T-helper 1 cell treated with Interleukin-12 subunit alpha and Interleukin-12 subunit beta and Interleukin-4 antibody, amounts not matched to agents 30 ng/mL and 1 ng/mL, for 36 hours (primary cell): ENCODE measurements around the gene DEPDC1B. TPM values are rescaled to one million over a fixed set of nuclear protein-coding genes. Genes with fewer than 3 reads are reported as not detected.
"Not testable (repeated sequence)": the region's sequence is repeated elsewhere in the genome, so short reads cannot be mapped to it uniquely, and the experiment has no call there.

Experiments
- intact Hi-C: fragments of 100-400 bp; cut with micrococcal nuclease; formaldehyde crosslinking; loops from one replicate; pipeline ENCODE4 v1.15.1; 2024
- total RNA-seq: library from RNA; stranded (reverse); gene quantifications from 2 replicates; pipeline ENCODE4 v1.2.3, GENCODE V29; 2022

DEPDC1B gene
- total RNA-seq, 1 donor from 2014 or later = 28.9 TPM

DNA sequence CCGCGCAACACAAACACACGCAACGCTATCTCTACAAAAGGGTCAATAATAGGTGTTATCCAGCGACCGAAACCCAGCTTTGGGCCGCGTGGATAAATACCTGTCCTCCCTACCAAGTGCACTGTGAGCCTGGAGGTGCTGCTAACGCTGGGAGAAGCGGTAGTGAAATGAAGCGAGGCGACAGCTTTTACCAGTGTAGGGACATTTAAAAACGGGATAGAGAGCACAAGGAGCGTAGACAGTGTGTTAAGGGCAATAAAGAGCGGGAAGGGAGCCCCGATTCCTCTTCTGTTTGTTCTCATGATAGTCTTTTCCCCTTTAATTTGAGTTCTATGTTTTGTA, 421 bp upstream of the DEPDC1B start:
- intact Hi-C loops = loop anchor here (1.0 to 5.0 kb wide), 9 partner anchors 11 to 1597 kb away; partner anchors contain the start of genes ELOVL7, ERCC8, NDUFAF2 and ZSWIM6

DNA sequence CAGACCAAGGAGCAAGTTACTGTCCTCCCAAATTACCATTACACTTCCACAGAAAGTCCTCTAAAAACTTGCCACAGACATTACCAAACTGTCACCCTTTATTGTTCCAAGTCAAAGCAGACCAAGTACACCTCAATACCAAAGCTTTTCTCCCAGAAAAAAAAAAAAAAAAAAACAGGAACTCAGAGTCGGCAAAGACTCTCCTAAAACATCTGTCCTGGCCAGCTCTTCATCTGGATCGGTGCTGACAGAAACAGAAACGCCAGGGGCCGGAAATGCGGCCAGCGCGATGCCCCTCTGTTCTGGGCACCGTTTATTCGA, 718 bp downstream of the DEPDC1B start:
- intact Hi-C loops = loop anchor here (5.0 to 10.0 kb wide), 2 partner anchors 576 to 1713 kb away; partner anchors contain the start of gene IPO11

DNA sequence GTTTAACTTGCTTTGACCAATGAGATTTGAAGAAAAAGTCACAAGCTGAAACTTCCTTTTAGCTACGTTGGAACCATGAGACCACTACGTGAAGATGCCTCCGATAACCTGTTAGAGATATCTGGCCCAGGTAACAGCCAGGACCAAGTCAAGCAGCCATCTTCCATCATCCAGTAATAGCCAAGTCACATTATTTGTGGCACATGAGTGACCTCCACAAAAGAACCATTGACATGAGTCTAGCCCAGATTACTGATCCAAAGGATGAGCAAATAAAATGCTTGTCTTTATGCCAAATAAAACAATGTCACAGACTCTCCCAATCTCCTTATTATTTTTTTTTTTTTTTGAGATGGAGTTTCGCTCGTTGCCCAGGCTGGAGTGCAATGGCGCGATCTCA, 1.6 kb downstream of the DEPDC1B start:
- intact Hi-C loops = loop anchor here (5.0 to 10.0 kb wide), 2 partner anchors 576 to 1714 kb away; partner anchors contain the start of gene IPO11

DNA sequence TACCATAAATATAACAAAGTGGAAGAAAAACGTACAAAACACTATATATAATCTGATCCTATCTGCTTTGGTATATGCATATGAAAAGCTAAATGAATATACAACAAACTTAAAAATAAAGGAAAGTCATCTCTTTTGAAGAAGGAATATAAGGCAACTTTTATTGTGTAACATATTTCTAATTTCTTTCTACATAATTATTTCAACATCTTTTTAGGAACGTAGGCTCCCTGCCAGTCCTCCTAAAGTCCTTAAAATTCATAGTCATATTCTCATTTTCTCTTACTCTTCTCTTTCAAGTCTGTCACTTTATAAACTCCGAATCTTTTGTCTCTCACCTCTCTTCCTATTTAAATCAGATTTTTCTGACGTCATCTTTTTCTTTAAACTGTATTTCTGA, 9.6 kb downstream of the DEPDC1B start:
- intact Hi-C loops = loop anchor here (10.0 kb wide), 1 partner anchor 584 kb away; no protein-coding TSS in a partner anchor

DNA sequence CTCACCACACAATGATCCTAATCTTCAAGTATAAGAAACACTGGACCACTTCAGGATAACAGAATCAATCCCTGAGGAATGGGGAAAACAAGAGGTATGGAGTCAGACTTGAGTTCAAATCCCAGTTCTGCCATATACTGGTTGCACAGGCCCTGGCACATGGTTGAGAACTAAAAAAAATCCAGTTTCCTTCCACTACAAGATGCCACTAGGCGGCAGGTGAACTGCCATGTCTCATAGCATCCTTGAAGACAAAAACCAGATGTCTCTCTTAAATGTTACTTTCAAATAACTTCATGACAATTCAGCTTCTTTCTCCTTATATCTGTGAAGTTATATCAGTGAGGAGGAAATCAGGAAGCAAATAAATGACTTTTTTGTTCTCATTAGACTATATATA, 11.0 kb downstream of the DEPDC1B start:
- intact Hi-C loops = loop anchor here (1.0 kb wide), 1 partner anchor 11 kb away; the partner anchor contains the start of gene DEPDC1B

DNA sequence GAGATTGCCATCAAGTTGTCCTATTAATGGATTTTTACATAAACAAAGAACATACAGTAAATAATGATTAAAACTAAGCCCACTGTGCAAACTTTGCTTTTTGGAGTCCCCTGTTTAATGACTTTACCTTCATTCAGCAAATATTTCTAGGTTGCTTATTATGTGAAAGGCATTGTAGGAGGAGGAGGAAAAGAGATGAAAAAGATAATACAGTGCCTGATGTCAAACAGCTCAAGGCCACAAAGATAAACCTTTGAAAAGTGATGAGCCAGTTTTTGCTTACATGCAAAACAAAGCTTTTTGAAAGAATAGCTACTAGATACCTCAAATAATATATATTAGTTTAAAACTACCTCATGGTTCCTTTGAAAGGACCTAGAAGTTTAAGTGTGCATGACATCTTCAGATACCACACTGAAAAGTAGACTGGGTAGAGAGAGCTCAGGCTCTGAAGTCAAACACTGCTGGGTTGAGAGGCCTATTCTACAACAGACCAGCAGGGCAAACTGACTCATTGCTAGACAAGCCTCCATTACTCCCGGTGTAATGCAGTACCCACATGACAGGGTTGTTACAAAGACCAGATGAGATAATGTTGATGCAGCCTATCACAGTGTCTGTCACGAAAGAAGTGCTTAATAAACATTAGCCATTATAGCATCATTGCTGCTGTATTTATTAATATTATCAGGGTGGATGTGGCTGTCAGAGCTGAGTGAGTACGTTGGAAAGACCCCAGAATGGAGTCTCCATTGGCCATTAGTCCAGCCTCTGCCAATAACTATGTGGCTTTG, 11.8 kb downstream of the DEPDC1B start:
- intact Hi-C loops = no loop called here

DNA sequence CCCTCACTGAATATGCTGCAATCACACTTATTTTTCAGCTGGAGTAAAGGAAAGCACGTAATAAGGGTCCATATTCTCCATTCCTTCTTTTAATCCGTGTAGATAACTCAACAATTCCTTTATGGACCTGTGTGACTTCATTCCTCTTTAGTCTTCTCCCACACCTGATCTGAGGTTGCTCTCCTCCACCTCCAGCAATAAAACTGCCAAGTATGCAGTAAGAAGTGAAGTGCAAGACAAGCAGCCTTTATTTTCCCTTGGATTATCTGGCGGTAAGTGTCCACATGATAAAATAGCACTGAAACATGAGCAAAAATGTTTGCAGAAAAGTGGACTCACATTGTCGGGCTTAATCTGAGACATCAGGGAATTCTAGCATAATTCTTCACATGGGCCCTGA, 13.8 kb downstream of the DEPDC1B start:
- intact Hi-C loops = no loop called here

DNA sequence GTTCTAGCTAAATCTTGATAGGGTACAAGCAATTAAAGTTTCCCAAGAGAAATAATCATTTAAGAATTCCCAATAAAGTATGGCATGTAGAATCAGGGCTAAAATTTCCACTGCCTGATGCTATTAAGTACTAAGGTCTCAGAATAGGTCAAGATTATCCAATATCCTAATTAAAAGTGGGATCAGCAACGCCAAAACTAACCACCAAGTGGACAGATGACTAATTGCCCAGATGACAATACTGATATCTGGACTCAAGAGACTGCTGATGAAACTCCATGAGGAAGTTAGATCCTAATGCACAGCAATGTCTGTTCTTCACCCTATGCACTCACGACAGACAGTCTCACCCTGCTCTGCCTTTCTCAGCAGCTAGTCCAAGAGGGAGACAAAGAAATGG, 14.3 kb downstream of the DEPDC1B start:
- intact Hi-C loops = no loop called here

DNA sequence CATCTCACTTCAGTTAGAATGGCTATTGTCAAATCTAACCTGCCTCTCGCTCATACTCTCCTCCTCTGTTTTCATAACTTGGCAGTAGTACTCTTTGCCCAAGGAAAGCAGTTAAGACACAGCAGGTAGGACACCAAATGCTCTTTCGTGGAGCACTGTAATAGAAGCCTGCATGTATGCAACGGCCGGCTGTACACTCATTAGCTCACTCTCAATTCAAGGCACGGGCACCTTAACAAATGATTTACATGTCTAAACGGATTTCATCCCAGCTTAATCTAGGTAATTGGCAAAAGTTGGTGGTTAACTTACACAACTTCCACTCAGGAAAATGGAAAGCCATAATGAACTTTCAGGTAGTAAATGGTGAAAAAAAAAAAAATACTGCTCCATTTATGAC, 14.9 kb downstream of the DEPDC1B start:
- intact Hi-C loops = no loop called here

DNA sequence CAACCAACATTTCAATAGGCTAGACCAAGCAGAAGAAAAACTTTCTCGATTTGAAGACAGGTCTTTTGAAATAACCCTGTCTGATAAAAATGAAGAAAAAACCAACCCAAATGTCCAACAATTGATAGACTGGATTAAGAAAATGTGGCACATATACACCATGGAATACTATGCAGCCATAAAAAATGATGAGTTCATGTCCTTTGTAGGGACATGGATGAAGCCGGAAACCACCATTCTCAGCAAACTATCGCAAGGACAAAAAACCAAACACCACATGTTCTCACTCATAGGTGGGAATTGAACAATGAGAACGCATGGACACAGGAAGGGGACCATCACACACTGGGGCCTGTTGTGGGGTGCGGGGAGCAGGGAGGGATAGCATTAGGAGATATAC, 18.0 kb downstream of the DEPDC1B start:
- intact Hi-C loops = not testable (repeated sequence)

DNA sequence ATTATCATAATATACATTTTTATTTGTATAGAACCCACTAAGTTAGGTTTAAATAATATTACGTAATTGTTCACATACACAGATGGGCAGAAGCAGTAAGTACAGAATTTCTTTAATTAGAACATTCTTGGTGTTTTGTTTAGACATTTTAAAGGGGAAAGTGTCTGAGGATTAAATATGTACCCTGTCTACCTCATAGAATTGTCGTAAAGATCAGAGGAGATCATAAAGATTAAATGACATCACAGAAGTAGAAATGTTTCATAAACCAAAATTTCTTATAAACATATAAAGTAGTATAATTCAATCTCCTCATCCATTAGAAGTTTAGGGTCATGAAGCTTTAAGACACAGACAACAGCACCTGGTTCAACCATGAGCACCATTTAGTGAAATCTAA, 20.1 kb downstream of the DEPDC1B start:
- intact Hi-C loops = loop anchor here (5.0 kb wide), 2 partner anchors 377 to 482 kb away; partner anchors contain the start of gene SMIM15

DNA sequence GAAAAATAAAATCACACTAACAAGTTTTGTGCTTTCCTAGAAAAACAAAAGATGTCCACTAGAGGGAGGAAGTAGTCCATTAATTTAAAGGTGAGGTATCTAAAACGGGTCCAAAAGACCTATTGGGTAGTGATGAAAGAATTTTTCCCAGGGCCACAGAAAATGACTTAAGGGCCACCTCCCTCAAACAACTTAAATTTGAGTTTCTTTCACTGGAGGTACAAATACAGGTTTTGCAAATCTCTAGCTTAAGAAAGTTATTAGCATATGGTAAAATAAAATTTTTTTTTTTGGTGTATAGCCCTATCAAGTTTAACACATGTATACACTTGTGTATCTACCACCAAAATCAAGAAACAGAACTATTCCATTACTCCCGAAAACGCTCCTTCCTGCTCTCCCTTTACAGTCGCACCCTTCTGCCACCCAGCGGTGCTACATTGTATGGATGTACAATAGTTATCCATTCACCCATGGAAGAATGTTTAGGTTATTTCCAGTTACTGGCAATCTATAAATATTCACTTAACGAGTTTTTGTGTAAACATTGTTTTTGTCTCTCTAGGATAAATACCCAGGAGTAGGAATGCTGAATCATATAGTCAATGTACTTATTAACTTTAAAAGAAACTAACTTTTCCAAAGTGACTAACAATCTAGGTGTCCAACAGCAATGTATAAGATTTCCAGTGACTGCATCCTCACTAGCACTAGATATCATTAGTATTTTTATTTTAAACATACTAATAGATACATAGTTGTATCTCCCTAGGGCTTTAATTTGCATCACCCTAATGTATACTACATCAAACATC, 21.9 kb downstream of the DEPDC1B start:
- intact Hi-C loops = loop anchor here (1.0 to 5.0 kb wide), 9 partner anchors 22 to 980 kb away; partner anchors contain the start of genes DEPDC1B, ELOVL7, ERCC8 and NDUFAF2

DNA sequence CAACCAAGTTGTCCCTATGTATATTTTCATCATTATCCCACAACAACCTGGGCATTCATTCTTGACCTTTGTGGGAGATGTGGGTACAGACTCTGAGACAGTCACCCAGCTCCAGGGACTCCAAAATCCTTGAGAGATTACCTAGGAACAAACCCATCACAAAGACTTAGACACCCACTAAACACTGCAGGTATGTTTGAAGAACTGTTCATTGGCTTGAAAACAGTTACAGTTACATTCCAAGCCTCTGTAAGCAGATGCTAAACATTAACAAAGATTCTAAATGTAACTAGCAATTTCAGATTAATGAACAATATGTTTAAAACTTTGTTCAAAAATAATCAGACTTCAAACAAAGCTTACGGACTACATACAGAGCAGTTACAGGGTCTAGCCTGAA, 24.7 kb downstream of the DEPDC1B start:
- intact Hi-C loops = loop anchor here (5.0 kb wide), 2 partner anchors 382 to 487 kb away; partner anchors contain the start of gene SMIM15

DNA sequence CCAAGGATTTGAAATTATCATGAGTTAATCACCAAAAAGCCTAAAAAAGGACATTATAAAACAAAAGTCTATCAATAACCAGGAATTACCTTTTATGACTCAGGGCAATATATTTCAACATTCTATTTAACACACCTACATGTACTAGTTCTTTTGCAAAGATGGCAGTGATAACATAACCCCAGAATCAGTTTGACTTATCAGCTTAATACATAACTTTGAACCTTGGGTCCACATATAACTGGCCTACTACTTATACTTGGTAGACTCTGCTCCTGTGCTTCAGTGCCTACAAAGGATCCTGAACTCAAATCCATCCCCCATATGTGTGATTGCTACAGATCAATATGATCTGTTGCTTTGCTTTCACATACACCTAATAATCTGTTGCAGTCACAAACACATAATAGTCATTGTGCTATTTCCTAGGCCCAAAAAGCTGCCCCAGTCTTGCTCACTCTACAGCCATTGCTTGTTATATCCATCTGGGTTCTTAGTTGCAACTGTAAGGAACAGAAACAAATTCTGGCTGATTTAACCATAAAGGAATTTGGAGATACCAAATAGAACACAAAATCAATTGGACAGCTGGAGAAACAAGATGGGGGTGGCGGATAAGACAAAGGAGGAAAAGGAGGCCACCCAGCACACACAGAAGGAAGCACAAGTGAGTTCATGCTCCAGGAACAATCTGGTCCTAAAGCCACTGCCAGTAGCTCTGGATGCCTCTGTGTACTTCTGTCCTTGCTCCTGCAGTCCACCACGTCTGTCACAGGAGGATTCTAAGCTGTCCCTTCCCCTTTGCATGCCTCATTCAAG, 25.5 kb downstream of the DEPDC1B start:
- intact Hi-C loops = loop anchor here (5.0 kb wide), 2 partner anchors 383 to 488 kb away; partner anchors contain the start of gene SMIM15

DNA sequence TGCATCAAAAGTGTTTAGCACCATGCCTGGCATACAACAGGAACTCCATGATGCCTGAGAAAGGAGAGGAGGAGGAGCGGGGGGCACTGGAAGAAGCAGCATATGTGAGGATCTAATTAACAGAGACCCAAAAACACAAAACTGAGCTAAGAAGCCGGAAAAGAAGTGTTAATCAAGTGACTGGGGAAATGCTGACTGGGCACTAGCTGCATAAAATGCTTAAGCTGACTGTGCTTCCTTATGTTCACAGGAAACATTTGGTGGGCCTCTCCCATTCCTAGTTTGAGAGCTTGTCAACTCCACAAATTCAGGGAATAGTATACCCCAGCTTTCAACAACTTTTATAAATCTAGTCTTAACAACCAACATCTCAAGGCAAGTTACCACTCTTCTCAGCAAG, 26.6 kb downstream of the DEPDC1B start:
- intact Hi-C loops = no loop called here

DNA sequence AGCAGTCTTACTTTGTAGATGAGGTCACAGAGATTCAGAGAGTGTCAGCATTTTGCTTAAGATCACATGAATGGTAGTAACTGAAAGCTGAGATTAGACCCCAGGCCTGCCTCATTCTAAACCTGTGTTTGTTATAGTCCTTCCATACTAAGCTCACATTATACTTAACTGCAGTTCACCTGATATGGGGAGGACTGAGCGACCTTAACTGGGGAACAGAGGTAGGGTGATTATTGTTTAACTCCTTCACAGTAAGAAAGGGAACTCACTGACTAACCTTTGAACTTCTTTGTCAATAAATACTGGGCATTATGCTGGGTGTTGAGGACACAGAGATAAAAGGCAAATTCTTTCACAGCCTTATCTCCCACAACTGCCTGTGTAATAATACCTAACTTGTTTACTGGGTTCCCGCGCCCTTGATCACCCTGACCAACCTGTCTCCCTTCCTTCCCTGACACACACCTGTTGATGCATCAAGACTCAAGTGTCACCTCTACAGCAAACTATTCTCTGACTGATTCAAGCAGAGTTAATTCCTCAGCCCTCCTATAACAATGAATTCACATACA, 27.2 kb downstream of the DEPDC1B start:
- intact Hi-C loops = no loop called here

DNA sequence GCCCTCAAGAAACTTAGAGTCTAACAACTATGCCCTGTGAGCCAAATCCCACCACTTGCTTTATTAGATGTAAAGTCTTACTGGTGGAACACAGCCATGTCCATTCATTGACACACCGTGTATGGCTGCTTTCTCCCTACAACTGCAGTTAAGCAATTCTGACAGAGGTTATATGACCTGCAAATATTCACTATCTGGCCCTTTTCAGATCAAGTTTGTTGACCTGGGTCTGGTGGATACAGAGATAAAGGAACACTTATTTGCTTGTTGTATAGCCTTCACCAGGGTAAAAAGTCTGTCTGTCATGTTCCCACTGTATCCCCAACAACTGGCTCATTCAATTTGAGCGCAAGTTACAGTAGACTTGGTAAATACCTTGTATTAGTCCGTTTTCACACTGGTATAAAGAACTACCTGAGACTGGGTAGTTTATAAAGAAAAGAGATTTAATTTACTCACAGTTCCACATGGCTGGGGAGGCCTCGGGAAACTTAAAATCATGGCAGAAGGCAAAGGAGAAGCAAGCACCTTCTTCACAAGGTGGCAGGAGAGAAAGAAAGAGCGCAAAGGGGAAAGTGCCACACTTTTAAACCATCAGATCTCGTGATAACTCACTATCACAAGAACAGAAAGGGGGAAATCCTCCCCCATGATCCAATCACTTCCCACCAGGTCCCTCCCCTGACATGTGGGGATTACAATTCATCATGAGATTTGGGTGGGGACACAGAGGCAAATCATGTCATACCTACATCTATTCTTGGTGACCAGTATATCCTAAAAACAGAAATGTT, 27.9 kb downstream of the DEPDC1B start:
- intact Hi-C loops = no loop called here

DNA sequence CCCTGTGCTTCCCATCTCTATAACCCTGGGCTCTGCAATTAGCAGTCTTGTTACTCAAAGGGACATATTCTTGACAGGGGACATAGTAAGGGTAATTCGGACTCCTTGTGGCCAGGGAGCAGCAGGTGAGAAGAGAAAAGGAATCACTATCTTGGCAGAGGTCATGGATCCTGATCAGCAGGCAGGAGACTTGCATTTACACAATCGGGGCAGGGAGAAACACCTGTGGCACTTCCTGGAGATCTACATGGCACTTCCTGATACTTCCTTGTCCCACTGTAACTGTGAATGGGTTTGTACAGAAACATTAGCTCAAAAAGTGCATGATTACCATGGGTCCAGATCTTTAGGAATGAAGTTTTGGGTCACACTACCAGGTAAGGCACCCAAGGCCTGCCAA, 29.2 kb downstream of the DEPDC1B start:
- intact Hi-C loops = no loop called here

DNA sequence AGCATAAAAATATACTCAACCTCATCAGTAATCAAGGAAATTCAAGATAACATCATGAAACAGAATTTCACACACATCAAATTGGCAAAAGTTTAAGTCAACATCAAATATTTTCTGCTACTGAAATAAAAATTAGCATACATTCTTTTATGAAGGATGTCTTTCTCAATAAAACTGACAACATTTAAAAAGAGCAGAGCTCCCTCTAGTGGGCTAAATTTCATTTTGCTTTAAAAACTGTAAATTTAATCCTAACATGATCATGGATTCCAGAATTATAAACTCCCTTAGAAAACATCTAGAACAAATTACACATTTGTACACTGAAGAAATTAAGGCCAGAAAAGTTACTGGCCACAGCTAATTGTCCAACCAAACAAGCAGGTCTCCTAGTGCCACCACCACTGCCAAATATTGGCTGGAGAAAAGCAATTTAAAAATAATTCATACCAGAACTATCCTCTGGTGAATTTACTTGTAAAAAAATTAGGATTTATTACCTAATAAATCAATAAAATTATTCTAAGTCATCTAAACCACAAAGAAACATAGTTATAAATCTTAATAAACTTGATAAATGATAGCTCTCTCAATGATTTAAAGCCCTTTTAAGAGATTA, 31.2 kb downstream of the DEPDC1B start:
- intact Hi-C loops = loop anchor here (1.0 kb wide), 1 partner anchor 858 kb away; no protein-coding TSS in a partner anchor
